Measurements from ENCODE around the gene OBSCN.

DNA sequence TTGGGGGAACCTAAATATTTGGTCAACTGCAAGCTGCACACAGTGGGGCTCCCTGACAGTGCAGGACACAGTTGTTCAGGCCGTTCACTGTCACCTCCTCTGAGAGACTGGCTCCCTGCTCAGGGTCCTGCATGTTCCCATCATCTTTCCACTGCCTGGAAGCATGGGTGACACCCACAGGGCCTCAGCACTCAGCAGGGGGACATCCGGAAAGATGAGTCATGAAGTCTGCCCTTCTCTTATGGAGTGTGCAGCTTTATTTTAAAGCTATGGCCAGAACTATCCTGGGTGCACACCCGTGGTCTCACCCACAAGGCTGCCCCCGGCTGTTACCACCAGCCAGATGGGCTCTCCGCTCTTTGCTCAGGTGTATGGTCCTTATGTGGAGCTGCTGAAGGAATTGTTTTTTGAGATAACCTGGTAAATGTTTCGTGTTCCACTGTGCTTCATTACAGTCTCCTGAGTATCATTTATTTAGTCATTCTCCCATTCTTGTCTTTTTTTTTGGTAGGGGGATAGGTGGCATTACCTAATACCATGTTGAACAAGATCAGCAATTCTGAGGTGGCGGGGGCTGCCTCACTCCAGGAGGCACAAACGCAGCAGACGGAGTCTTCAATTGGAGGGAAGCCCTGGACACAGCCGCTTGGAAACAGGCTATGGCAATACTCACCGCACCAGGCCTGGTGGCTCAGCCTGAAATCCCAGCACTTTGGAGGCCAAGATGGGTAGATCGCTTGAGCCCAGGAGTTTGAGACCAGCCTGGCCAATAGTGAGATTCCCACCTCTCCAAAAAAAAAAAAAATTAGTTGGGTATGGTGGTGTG is 184.5 kb downstream of the OBSCN start:
- TF ChIP-seq RXRB (CRISPR knock-in tag; IDR thresholded peaks at IDR 0.05; ENCODE audit: borderline replicate concordance), result no peak
- TF ChIP-seq, protein P1, sequence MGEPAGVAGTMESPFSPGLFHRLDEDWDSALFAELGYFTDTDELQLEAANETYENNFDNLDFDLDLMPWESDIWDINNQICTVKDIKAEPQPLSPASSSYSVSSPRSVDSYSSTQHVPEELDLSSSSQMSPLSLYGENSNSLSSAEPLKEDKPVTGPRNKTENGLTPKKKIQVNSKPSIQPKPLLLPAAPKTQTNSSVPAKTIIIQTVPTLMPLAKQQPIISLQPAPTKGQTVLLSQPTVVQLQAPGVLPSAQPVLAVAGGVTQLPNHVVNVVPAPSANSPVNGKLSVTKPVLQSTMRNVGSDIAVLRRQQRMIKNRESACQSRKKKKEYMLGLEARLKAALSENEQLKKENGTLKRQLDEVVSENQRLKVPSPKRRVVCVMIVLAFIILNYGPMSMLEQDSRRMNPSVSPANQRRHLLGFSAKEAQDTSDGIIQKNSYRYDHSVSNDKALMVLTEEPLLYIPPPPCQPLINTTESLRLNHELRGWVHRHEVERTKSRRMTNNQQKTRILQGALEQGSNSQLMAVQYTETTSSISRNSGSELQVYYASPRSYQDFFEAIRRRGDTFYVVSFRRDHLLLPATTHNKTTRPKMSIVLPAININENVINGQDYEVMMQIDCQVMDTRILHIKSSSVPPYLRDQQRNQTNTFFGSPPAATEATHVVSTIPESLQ (CRISPR knock-in tag; conservative IDR thresholded peaks at IDR 0.05), result no peak
- no peak for TF ChIP-seq MEF2D (CRISPR knock-in tag; IDR thresholded peaks at IDR 0.05)
- TF ChIP-seq RAD21 (CRISPR knock-in tag; IDR thresholded peaks at IDR 0.05), result no peak
- TF ChIP-seq MYC (CRISPR knock-in tag; IDR thresholded peaks at IDR 0.05; ENCODE audit: borderline replicate concordance), result no peak
- TF ChIP-seq, protein P2, sequence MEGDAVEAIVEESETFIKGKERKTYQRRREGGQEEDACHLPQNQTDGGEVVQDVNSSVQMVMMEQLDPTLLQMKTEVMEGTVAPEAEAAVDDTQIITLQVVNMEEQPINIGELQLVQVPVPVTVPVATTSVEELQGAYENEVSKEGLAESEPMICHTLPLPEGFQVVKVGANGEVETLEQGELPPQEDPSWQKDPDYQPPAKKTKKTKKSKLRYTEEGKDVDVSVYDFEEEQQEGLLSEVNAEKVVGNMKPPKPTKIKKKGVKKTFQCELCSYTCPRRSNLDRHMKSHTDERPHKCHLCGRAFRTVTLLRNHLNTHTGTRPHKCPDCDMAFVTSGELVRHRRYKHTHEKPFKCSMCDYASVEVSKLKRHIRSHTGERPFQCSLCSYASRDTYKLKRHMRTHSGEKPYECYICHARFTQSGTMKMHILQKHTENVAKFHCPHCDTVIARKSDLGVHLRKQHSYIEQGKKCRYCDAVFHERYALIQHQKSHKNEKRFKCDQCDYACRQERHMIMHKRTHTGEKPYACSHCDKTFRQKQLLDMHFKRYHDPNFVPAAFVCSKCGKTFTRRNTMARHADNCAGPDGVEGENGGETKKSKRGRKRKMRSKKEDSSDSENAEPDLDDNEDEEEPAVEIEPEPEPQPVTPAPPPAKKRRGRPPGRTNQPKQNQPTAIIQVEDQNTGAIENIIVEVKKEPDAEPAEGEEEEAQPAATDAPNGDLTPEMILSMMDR (CRISPR knock-in tag; IDR thresholded peaks at IDR 0.05), result no peak
- TF ChIP-seq, protein P3, sequence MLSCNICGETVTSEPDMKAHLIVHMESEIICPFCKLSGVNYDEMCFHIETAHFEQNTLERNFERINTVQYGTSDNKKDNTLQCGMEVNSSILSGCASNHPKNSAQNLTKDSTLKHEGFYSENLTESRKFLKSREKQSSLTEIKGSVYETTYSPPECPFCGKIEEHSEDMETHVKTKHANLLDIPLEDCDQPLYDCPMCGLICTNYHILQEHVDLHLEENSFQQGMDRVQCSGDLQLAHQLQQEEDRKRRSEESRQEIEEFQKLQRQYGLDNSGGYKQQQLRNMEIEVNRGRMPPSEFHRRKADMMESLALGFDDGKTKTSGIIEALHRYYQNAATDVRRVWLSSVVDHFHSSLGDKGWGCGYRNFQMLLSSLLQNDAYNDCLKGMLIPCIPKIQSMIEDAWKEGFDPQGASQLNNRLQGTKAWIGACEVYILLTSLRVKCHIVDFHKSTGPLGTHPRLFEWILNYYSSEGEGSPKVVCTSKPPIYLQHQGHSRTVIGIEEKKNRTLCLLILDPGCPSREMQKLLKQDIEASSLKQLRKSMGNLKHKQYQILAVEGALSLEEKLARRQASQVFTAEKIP (CRISPR knock-in tag; IDR thresholded peaks at IDR 0.05; ENCODE audit: borderline replicate concordance), result no peak
- TF ChIP-seq, protein P4, sequence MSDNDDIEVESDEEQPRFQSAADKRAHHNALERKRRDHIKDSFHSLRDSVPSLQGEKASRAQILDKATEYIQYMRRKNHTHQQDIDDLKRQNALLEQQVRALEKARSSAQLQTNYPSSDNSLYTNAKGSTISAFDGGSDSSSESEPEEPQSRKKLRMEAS (IDR thresholded peaks at IDR 0.05), result no peak
- TF ChIP-seq ZNF629 (CRISPR knock-in tag; conservative IDR thresholded peaks at IDR 0.05), result no peak
